Stomach (tissue), 9 donors: ENCODE data around the gene DGCR2. TPM values are rescaled to one million over a fixed set of nuclear protein-coding genes. Genes with fewer than 3 reads are reported as not detected.
A peak's percentile ranks its signal among the peaks of the same experiment; 100 is the strongest.

Experiments used
- DNase-seq, 2 donors: peaks; one replicate each; pipeline versions ENCODE4 v3.0.0 to v3.0.0-alpha.2; 2013 to 2019
- H3K27ac ChIP-seq, 5 donors: fragments of 200-600 bp in 4 of 5; sonication (generic) in 4 of 5; one replicate each; pipeline ENCODE4 v1.5.1; 2013 to 2019; ENCODE audit warnings: mild to moderate bottlenecking in 1 of 5, moderate library complexity in 1 of 5
- H3K27me3 ChIP-seq, 3 donors: fragments of 200-600 bp; sonication (generic); one replicate each; pipeline ENCODE4 v1.5.1; 2017 to 2019; ENCODE audit warnings: mixed run types in 1 of 3
- H3K36me3 ChIP-seq, 4 donors: fragments of 200-600 bp; sonication (generic); 1 replicate in 3 of 4; 2 replicates in 1 of 4; pipeline ENCODE4 v1.5.1; 2016 to 2019
- H3K4me1 ChIP-seq, 4 donors: fragments of 200-600 bp; sonication (generic); one replicate each; pipeline ENCODE4 v1.5.1; 2016 to 2019
- H3K4me3 ChIP-seq, 4 donors: fragments of 200-600 bp; sonication (generic) in 3 of 4; one replicate each; pipeline ENCODE4 v1.5.1; 2016 to 2019; ENCODE audit warnings: mild to moderate bottlenecking in 1 of 4
- H3K9me3 ChIP-seq, 4 donors: fragments of 200-600 bp; sonication (generic); one replicate each; pipeline ENCODE4 v1.5.1; 2016 to 2019
- EP300 ChIP-seq: sonication (generic); formaldehyde crosslinking; IDR thresholded peaks from one replicate; pipeline ENCODE4 v1.6.1; 2017; ENCODE audit warnings: antibody characterized with exemption
- POLR2A ChIP-seq, 4 donors: fragments of 450-650 bp; IDR thresholded peaks; one replicate each; pipeline ENCODE4 v1.6.1; 2016; ENCODE audit warnings: antibody characterized with exemption in 4 of 4, control low read depth in 2 of 4, mild to moderate bottlenecking in 1 of 4, moderate library complexity in 1 of 4
- POLR2AphosphoS5 ChIP-seq, 3 donors: sonication (generic); formaldehyde crosslinking; IDR thresholded peaks; one replicate each; pipeline ENCODE4 v1.6.1; 2016; ENCODE audit warnings: antibody characterized with exemption in 3 of 3
- WGBS, 5 donors: extraction: QIAGEN DNeasy Blood & Tissue Kit in 3 of 5; methylation state at CpG; one replicate each; pipeline versions ENCODE4 v1.1.5 to v1.1.7; 2013 to 2018; 5-methylcytosine and 5-hydroxymethylcytosine counted together
- intact Hi-C: fragments of 100-400 bp; cut with DNase I; formaldehyde crosslinking; loops from one replicate; pipeline ENCODE4 v1.15.1; 2023; ENCODE audit warnings: low total_unique reads
- polyA plus RNA-seq, 3 donors: library from polyadenylated mRNA; stranded (reverse); fragments of 200-250 nt; gene quantifications; one replicate each; pipeline ENCODE4 v1.2.3, GENCODE V29; 2013
- total RNA-seq, 5 donors: library from RNA; depleted of rRNA; stranded (reverse); fragments of >200 nt; gene quantifications; one replicate each; pipeline versions ENCODE4 v1.1.0 to v1.2.3, GENCODE V29; 2014 to 2016
- TF ChIP-seq, protein P1 (sequence below), 7 experiments: fragments of 450-650 bp in 4 of 7; fragments of 200-600 bp in 3 of 7; sonication (generic) in 3 of 7; IDR thresholded peaks; one replicate each; pipeline ENCODE4 v1.5.1; 2016 to 2019; ENCODE audit warnings: antibody characterized with exemption in 7 of 7, control low read depth in 2 of 7, mild to moderate bottlenecking in 1 of 7
- donor health status: healthy with polysubstance abuse.
- donor health status: Bipolar disorder and iron deficiency.
- donor health status: healthy.

DGCR2 gene
- total and polyA plus RNA-seq, 8 donors: 5.0 to 75.3 (median 35.6) TPM

DNA sequence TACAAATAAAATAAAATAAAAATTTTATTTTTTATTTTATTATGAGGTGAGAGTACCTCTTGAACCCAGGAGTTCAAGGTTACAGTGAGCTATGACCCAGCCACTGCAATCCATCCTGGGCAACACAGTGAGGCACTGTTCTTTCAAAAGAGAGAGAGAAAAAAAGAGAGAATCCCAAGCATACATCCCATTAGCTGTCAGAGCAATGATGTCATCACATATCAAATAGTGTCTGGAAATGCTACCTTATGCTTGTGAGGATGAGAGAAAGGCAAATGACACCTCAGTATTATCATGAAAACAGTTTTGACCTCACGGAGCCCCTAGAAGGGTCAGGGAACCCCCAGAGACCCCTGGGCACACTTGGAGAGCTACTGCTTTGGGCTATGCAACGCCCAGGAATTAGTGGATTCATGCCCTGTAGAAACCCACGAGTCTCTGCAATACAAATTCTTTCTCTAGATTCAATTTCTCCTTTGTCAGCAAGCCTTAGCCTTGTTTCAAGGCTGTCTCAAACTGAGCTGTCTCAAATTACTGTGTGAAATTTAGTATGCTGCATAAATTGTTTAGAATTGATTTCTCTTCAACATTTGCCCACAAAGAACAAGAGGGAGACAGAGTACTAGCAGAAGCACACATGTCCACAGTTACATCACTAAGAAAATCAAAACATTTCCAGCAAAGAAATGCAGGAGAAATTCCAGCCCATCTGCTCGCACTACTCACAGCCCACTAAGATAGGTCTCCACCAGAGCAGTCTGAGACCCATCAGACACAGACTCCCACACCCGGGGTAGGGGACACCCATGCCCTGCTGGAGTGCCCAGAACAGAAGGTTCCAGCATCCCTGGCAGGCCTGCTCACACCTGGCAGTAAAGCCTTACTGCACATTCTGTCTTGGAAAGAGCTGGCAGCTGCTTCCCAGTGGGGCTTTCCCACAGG lies 18.1 kb downstream of the DGCR2 start:
- H3K27ac ChIP-seq: peak overlapping the region in 2 of 5 donors; percentile 2 to 18
- H3K4me1 ChIP-seq: peaks cover 22 to 52% (median 45%) of the 10 kb centered on the region in 4 donors
- intact Hi-C loops: no loop called here
- H3K9me3 ChIP-seq: no peaks in the 10 kb centered on the region
- no peaks in the 10 kb centered on the region for H3K27me3 ChIP-seq
- no peak for DNase-seq
- H3K36me3 ChIP-seq: peaks cover 0 to 5% (median 0%) of the 10 kb centered on the region in 4 donors
- H3K4me3 ChIP-seq: no peak overlapping the region
- TF ChIP-seq POLR2A (IDR thresholded peaks at IDR 0.05) (no peak), POLR2AphosphoS5 (IDR thresholded peaks at IDR 0.05) (no peak), EP300 (no peak)
- TF ChIP-seq, protein P1, sequence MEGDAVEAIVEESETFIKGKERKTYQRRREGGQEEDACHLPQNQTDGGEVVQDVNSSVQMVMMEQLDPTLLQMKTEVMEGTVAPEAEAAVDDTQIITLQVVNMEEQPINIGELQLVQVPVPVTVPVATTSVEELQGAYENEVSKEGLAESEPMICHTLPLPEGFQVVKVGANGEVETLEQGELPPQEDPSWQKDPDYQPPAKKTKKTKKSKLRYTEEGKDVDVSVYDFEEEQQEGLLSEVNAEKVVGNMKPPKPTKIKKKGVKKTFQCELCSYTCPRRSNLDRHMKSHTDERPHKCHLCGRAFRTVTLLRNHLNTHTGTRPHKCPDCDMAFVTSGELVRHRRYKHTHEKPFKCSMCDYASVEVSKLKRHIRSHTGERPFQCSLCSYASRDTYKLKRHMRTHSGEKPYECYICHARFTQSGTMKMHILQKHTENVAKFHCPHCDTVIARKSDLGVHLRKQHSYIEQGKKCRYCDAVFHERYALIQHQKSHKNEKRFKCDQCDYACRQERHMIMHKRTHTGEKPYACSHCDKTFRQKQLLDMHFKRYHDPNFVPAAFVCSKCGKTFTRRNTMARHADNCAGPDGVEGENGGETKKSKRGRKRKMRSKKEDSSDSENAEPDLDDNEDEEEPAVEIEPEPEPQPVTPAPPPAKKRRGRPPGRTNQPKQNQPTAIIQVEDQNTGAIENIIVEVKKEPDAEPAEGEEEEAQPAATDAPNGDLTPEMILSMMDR (IDR thresholded peaks at IDR 0.05): no peak
- 67 to 70% (median 69%) methylated on average over 5 of the region's 5 CpGs for WGBS, 5 donors

DNA sequence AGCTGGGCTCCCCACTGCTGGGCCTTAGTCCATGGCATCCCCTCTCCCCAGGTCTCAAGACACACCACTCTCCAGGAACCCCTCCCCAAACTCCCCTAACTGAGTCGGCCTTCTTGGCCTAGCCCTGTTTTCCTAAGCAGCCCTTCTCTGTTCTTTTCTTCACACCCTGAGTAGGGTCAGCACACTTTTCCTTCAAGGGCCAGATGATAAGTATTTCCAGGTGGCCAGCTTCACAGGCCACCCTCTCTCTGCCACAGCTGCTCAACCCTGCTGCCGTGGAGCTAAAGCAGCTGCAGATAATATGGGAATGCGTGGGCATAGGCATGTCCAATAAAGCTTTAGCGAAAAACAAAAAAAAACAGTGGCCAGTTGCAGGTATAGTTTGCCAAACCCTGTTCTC lies 24.1 kb downstream of the DGCR2 start:
- 64 to 76% (median 71%) methylated on average over 4 of the region's 4 CpGs for WGBS, 5 donors
- Histone ChIP-seq H3K4me3 (no peak overlapping the region), H3K27ac (no peak overlapping the region), H3K36me3 (peaks cover 0 to 20% (median 14%) of the 10 kb centered on the region in 4 donors), H3K9me3 (no peaks in the 10 kb centered on the region), H3K27me3 (no peaks in the 10 kb centered on the region), H3K4me1 (peaks cover 0 to 23% (median 5%) of the 10 kb centered on the region in 4 donors)
- TF ChIP-seq POLR2AphosphoS5 (IDR thresholded peaks at IDR 0.05) (no peak), POLR2A (IDR thresholded peaks at IDR 0.05) (no peak), EP300 (no peak)
- TF ChIP-seq, protein P1 (IDR thresholded peaks at IDR 0.05): no peak
- intact Hi-C loops: no loop called here
- DNase-seq: no peak

DNA sequence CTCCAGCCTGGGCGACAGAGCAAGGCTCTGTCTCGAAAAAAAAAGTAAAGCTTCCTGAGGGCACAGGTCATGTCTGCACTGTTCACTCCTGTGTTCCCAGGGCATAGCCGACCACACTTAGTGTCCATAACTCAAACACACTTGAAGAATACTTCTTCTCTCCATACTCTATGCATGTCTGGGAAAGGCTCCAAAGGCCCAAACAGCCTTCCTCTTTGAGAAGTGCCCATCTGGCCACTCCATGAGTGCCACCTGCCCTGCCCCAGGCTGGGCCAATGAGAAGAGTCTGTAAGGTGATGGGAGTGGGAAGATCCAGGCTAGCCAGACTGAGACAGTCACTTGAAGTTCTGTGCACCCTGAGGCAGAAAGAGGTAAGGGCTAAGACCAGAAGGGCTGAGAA lies 24.7 kb downstream of the DGCR2 start:
- TF ChIP-seq POLR2A (IDR thresholded peaks at IDR 0.05) (no peak), EP300 (no peak), POLR2AphosphoS5 (IDR thresholded peaks at IDR 0.05) (no peak)
- TF ChIP-seq, protein P1 (IDR thresholded peaks at IDR 0.05): no peak
- Histone ChIP-seq H3K27ac (no peak overlapping the region), H3K27me3 (no peaks in the 10 kb centered on the region), H3K4me1 (peaks cover 0 to 23% (median 5%) of the 10 kb centered on the region in 4 donors), H3K9me3 (no peaks in the 10 kb centered on the region), H3K36me3 (peaks cover 0 to 20% (median 14%) of the 10 kb centered on the region in 4 donors), H3K4me3 (no peak overlapping the region)
- 72 to 90% (median 83%) methylated on average over 3 of the region's 3 CpGs for WGBS, 5 donors
- DNase-seq: no peak
- intact Hi-C loops: no loop called here

DNA sequence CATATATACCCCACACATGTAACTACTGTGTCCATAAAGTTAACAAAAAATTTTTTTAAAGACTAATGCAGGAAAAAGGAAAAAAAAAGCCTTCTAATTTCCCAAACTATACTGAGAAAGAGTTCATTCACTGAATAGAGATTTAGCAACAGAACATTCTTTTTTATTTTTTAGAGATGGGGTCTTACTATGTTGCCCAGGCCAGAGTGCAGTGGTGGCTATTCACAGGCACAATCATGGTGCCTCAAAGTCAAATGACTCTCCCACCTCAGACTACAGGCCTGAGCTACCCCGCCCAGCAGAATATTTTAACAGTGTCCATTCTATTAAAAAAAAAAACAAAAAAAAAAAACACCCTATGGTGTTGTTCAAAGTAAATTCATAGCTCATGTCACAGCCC lies 25.7 kb downstream of the DGCR2 start:
- peaks cover 0 to 23% (median 5%) of the 10 kb centered on the region in 4 donors for H3K4me1 ChIP-seq
- 97 to 100% (median 100%) methylated on average over 1 of the region's 1 CpG for WGBS, 5 donors
- TF ChIP-seq, protein P1 (IDR thresholded peaks at IDR 0.05): no peak
- TF ChIP-seq POLR2AphosphoS5 (IDR thresholded peaks at IDR 0.05) (no peak), EP300 (no peak), POLR2A (IDR thresholded peaks at IDR 0.05) (no peak)
- DNase-seq: no peak
- no peaks in the 10 kb centered on the region for H3K9me3 ChIP-seq
- intact Hi-C loops: no loop called here
- no peak overlapping the region for H3K27ac ChIP-seq
- H3K4me3 ChIP-seq: no peak overlapping the region
- peaks cover 0 to 20% (median 14%) of the 10 kb centered on the region in 4 donors for H3K36me3 ChIP-seq
- H3K27me3 ChIP-seq: no peaks in the 10 kb centered on the region
